Transverse colon (tissue), 4 donors: ENCODE data around the gene CCDC8. TPM values are rescaled to one million over a fixed set of nuclear protein-coding genes. Genes with fewer than 3 reads are reported as not detected.
A peak's percentile ranks its signal among the peaks of the same experiment; 100 is the strongest.

Experiments
- DNase-seq: peaks from one replicate; pipeline ENCODE4 v3.0.0-alpha.2; 2019
- H3K27ac ChIP-seq, 4 donors: fragments of 200-600 bp; sonication (generic); 2 replicates each; pipeline ENCODE4 v1.5.1; 2016 to 2018; ENCODE audit warnings: inconsistent platforms in 4 of 4
- H3K27me3 ChIP-seq: fragments of 200-600 bp; sonication (generic); 2 replicates; pipeline ENCODE4 v1.5.1; 2017; ENCODE audit warnings: inconsistent platforms
- H3K36me3 ChIP-seq, 4 donors: fragments of 200-600 bp; sonication (generic); 2 replicates each; pipeline ENCODE4 v1.5.1; 2017 to 2019; ENCODE audit warnings: inconsistent platforms in 4 of 4
- H3K4me1 ChIP-seq, 4 donors: fragments of 200-600 bp; sonication (generic); 2 replicates each; pipeline ENCODE4 v1.5.1; 2017 to 2020; ENCODE audit warnings: inconsistent platforms in 4 of 4
- H3K4me3 ChIP-seq, 4 donors: fragments of 200-600 bp; sonication (generic); 1 replicate in 1 of 4; 2 replicates in 3 of 4; pipeline versions ENCODE4 v1.5.1 to v1.6.1; 2017 to 2019; ENCODE audit warnings: inconsistent platforms in 4 of 4
- H3K9me3 ChIP-seq, 2 donors: fragments of 200-600 bp; sonication (generic); 2 replicates each; pipeline ENCODE4 v1.5.1; 2017 to 2019; ENCODE audit warnings: inconsistent platforms in 2 of 2
- EP300 ChIP-seq: sonication (generic); formaldehyde crosslinking; IDR thresholded peaks from one replicate; pipeline ENCODE4 v1.6.1; 2017; ENCODE audit warnings: antibody characterized with exemption, low read depth
- POLR2A ChIP-seq: fragments of 450-650 bp; IDR thresholded peaks from one replicate; pipeline ENCODE4 v1.6.1; 2016; ENCODE audit warnings: antibody characterized with exemption, mild to moderate bottlenecking, moderate library complexity
- POLR2AphosphoS5 ChIP-seq, 3 donors: sonication (generic); formaldehyde crosslinking; IDR thresholded peaks; one replicate each; pipeline ENCODE4 v1.6.1; 2016; ENCODE audit warnings: antibody characterized with exemption in 3 of 3
- WGBS, 2 donors: methylation state at CpG; one replicate each; pipeline ENCODE4 v1.1.5; 2018; ENCODE audit warnings: low coverage in 1 of 2; 5-methylcytosine and 5-hydroxymethylcytosine counted together
- in situ Hi-C, 4 donors: fragments of 200-750 bp; cut with MboI; loops; one replicate each; pipeline versions ENCODE4 v1.15.0 to v1.15.1; 2017; ENCODE audit warnings: low sequenced_read_pairs in 3 of 4, low pct_ligation_motif_present in 1 of 4, low pct_unique_long_range_greater_than_20kb in 1 of 4
- intact Hi-C: fragments of 100-400 bp; cut with DNase I; formaldehyde crosslinking; loops from one replicate; pipeline ENCODE4 v1.15.1; 2023; ENCODE audit warnings: low total_unique reads
- total RNA-seq, 4 donors: library from RNA; depleted of rRNA; stranded (reverse); fragments of >200 nt; gene quantifications; one replicate each; pipeline ENCODE4 v1.1.0, GENCODE V29; 2016
- TF ChIP-seq, protein P1 (sequence below), 5 experiments: fragments of 200-600 bp in 3 of 5; fragments of 450-650 bp in 2 of 5; sonication (generic) in 3 of 5; IDR thresholded peaks; 1 replicate in 2 of 5; 2 replicates in 3 of 5; pipeline ENCODE4 v1.5.1; 2016 to 2017; ENCODE audit warnings: antibody characterized with exemption in 5 of 5, inconsistent platforms in 3 of 5, mild to moderate bottlenecking in 2 of 5, moderate library complexity in 1 of 5

CCDC8 gene
- total RNA-seq, 4 donors from 2014 or later = 0.40 to 1.9 (median 1.2) TPM

DNA sequence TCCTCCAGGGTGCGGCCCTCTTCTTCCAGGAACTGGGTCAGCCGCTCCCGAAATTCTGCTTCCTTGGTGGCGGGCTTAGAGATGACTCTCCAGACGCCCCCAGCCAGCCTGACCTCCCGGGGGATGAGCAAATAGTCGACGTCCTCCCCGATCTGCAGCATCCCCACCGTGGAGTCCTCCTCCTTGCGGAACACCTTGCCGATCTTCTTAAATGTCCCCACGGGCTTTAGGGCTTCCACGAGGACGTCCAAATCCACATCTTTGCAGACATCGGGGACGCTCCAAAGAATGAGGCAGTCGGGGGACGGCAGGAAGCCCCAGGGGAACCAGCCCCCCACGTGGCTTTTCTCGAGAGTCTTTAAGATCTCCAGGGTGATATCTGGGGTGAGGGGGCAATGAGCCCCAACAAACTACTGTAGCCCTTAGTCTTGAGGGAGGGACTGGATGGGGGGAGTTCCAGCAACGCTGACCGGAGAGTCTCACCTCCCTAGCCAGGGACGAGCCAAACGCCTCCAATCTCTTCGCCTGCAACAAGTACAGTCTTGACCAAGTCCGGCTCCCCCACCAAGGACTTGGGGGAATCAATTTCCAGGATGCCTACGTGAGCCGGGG is 608 bp downstream of the CCDC8 start:
- no peak for DNase-seq
- H3K4me3 ChIP-seq = peak overlapping the region; percentile 13 to 42 (median 23)
- H3K27ac ChIP-seq = peak overlapping the region; percentile 48 to 76 (median 58)
- H3K4me1 ChIP-seq = peaks cover 0 to 28% (median 18%) of the 10 kb centered on the region in 4 donors
- H3K27me3 ChIP-seq = peaks cover 96% of the 10 kb centered on the region
- TF ChIP-seq POLR2AphosphoS5 (IDR thresholded peaks at IDR 0.05) (no peak), EP300 (no peak), POLR2A (no peak)
- TF ChIP-seq, protein P1, sequence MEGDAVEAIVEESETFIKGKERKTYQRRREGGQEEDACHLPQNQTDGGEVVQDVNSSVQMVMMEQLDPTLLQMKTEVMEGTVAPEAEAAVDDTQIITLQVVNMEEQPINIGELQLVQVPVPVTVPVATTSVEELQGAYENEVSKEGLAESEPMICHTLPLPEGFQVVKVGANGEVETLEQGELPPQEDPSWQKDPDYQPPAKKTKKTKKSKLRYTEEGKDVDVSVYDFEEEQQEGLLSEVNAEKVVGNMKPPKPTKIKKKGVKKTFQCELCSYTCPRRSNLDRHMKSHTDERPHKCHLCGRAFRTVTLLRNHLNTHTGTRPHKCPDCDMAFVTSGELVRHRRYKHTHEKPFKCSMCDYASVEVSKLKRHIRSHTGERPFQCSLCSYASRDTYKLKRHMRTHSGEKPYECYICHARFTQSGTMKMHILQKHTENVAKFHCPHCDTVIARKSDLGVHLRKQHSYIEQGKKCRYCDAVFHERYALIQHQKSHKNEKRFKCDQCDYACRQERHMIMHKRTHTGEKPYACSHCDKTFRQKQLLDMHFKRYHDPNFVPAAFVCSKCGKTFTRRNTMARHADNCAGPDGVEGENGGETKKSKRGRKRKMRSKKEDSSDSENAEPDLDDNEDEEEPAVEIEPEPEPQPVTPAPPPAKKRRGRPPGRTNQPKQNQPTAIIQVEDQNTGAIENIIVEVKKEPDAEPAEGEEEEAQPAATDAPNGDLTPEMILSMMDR (IDR thresholded peaks at IDR 0.05) = no peak
- WGBS, 2 donors = 17% methylated on average over 27 of the region's 29 CpGs; no CpG with 5 or more reads in 1 of the 2 donors
- H3K9me3 ChIP-seq = no peaks in the 10 kb centered on the region
- in situ Hi-C loops = no loop called here
- no peaks in the 10 kb centered on the region for H3K36me3 ChIP-seq
- intact Hi-C loops = no loop called here

DNA sequence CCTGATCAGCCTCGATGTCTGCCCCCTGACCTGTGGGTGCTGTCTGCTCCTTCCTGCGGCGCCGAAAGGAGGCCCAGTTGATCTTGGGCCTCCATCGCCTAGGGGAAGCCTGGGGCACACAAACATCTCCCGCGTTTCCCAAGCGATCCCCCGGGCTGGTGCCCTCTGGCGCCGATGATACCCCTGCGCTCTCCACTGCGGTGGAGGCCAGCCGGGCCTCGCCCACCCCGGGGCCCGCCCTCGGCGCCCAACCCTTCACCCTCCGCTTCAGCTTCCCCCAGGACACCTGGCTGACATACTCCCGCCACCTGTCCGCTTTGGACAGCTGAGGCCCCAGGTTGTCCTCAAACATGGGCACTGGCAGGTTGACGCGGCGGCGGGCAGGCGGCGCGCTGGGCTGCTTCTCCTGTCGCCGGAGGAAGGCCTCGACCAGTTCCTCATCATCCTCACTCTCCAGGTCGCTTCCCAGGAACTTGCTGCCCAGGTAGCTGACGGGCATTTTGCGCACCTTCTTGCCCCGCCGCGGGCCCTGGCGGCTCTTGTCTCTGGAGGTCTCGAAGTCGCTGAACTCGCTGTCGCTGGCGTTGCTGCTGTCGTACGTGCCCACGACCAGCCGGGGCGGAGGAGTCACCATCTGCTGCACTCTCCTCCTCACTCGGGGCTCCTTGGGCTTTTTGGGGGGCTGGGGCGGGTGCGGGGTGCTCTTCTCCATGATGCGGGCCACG is 1.3 kb downstream of the CCDC8 start:
- peaks cover 0 to 28% (median 18%) of the 10 kb centered on the region in 4 donors for H3K4me1 ChIP-seq
- H3K27me3 ChIP-seq = peaks cover 96% of the 10 kb centered on the region
- no peaks in the 10 kb centered on the region for H3K9me3 ChIP-seq
- TF ChIP-seq, protein P1 (IDR thresholded peaks at IDR 0.05) = no peak
- TF ChIP-seq EP300 (no peak), POLR2A (no peak), POLR2AphosphoS5 (IDR thresholded peaks at IDR 0.05) (no peak)
- no peak for DNase-seq
- H3K36me3 ChIP-seq = no peaks in the 10 kb centered on the region
- 31% methylated on average over 54 of the region's 54 CpGs; no CpG with 5 or more reads in 1 of the 2 donors for WGBS, 2 donors
- H3K27ac ChIP-seq = peak overlapping the region in 3 of 4 donors; percentile 37 to 49 (median 48)
- intact Hi-C loops (no loop called here), in situ Hi-C loops (no loop called here)
- H3K4me3 ChIP-seq = peak overlapping the region; percentile 1 to 42 (median 23)

DNA sequence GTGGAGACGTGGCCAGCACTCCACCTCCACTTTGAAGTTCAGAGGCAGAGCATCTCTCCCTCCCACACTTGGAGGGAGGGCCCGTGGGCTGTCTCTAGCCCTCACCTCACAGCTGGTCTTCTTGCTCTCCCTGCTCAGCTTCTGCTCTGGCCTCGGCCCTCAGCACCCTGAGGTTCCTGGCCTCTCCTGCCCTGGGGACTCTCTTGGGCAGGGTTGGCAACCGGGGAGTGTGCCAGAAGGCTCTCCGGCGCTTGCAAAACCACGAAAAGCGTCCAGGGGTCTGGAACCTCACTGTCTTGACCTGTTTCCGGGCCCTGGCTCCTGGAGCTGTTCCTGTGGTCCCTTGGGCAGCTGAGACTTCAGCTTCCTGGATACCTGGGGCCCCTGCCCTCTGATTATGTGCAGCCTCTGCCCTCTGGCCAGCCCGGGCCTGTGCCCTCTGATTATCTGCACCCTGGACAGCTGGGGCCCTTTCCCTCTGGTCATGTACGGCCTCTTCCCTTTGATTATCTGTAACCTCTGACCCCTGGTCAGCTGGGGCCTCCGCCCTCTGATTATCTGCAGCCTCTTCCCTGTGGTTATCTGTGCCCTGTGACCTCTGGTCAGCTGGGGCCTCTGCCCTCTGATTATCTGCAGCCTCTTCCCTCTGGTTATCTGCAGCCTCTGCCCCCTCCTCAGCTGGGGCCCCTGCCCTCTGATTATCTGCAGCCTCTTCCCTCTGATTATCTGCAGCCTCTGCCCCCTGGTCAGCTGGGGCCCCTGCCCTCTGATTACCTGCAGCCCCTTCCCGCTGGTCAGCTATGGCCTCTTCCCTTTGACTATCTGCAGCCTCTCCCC is 2.1 kb downstream of the CCDC8 start:
- Histone ChIP-seq H3K9me3 (no peaks in the 10 kb centered on the region), H3K4me1 (peaks cover 0 to 23% (median 14%) of the 10 kb centered on the region in 4 donors), H3K36me3 (no peaks in the 10 kb centered on the region), H3K27ac (peak overlapping the region in 2 of 4 donors; percentile 5 to 37), H3K4me3 (peak overlapping the region in 3 of 4 donors; percentile 16 to 42 (median 30)), H3K27me3 (peaks cover 95% of the 10 kb centered on the region)
- no peak for DNase-seq
- TF ChIP-seq EP300 (no peak), POLR2A (no peak), POLR2AphosphoS5 (IDR thresholded peaks at IDR 0.05) (no peak)
- TF ChIP-seq, protein P1 (IDR thresholded peaks at IDR 0.05) = no peak
- in situ Hi-C loops = no loop called here
- intact Hi-C loops = no loop called here
- WGBS, 2 donors = 66 to 72% methylated on average over 2 to 13 of the region's 13 CpGs
